Measurements from ENCODE around the gene CNOT1. TPM values are rescaled to one million over a fixed set of nuclear protein-coding genes. Genes with fewer than 3 reads are reported as not detected.
A peak's percentile ranks its signal among the peaks of the same experiment; 100 is the strongest.
"Not testable (repeated sequence)": the region's sequence is repeated elsewhere in the genome, so short reads cannot be mapped to it uniquely, and the experiment has no call there.

Gene CNOT1
- total RNA-seq, 1 donor from 2014 or later: 96.4 TPM

GRCh38 chr16:58503863-58504688 is 125.5 kb downstream of the CNOT1 start:
- DNase-seq (ENCODE audit: low read depth in 2 of 2): no peak

DNA sequence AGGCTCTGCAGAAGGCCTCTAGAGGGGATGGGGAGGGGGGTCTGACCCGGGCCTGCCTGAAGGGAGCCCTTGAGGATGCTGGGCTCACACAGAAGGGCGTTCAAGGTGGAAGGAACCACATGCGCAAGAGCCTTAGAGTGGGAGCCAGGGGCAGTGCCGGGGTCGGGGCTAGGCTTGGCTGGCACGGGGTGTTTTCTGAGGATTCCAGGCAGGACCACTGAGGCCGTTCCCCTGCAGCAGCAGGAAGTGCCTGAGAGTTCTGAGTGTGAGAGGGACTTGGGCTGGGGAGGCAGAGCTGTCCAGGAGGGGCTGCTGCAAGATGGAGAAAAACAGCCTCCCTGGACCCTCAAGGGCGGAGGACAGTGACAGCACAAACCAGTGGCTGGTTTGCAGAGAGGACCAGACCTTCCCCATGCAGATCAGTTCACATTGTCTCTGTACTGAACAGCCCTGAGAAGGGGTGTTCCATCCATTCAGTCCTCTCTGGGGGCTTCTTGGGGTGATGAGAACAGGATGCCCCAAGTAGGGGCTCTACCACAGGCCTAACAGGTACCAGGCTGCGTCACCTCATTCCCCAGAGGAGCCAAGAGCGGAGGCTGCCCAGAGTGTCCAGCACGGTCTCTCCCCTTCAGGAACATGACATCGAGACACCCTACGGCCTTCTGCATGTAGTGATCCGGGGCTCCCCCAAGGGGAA is 126.3 kb downstream of the CNOT1 start:
- no peak for DNase-seq (ENCODE audit: low read depth in 2 of 2)

GRCh38 chr16:58502217-58502921 is 127.3 kb downstream of the CNOT1 start:
- DNase-seq (ENCODE audit: low read depth in 2 of 2): no peak

DNA sequence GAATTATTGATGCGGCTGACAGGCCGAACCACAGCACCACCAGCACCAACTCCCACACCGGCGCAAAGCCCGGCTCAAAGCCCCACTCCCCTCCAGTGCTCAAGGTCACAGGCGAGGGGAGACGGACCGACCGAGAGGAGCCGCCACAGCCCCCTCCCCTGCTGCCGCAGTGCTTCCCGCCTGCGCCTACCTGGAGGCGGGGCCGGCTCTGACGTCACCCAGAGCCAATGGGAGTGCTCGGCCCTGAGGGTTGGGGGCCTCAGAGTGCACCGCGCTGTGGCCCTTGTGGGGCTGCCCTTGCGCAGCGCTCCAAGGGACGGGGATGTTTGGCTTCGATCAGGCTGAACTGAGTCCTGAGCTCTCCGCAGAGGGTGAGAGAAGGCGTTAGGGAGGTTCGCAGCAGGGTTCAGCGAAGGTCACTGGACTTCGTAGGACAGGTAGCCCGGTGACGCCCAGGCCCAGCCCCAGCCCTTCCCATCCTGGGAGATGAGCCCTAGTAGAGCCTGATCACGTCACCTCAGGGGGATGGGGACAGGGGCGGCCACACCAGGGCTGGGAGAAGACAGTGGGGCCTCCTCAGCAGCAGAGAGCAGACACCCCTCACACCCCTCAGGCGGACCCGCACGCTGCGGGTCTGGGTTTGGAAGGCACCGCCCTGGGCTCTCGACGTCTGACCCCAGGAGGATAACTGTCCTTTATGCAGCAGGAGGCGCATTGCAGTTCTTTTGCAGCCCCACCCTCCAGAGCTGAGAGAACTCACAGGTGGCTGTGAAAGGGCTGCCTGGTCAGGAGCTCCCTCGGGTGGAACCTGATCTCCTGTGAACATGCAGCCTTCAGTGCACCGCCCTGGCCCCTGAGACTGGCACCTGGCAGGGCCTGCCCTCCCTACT is 128.1 kb downstream of the CNOT1 start:
- no peak for DNase-seq (ENCODE audit: low read depth in 2 of 2)

DNA sequence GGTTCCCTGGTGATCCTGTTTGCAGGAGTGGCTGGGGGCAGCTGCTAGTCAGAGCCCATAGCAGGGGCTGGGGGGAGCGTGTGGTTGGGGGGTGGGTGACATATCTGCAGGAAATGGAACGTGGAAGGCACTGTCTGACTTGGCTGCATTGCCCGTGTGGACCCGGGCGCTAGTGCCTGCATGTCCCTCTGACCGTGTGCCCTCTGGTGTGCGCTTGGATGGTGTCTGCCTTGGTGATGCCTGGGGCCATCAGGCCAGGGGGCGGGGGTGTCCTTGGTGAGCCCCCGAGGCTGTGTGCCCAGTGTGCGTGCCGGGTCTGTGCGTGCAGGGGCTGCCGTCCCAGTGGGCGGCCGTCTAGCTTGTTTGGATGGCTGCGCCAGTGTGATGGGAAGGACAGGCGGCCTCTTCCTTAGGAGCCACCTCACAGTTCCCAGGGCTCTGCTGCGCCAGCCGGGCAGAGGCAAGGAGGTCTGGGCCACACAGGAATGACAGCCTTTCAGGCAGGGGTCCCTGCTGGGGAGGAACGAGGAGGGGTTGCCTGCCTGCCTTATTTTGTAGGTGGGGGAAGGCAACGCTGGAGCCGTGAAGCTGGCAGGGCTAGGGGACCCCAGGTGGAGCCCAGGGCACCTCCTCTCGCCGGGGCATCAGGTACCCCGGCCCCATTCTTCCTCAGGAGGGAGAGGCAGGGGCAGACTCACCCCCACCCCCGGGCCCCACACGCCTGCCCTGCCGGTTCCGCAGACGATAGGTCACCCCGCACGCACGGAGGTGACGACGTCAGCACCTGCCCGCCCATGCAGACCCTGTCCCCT is 129.0 kb downstream of the CNOT1 start:
- no peak for DNase-seq (ENCODE audit: low read depth in 2 of 2)

- DNase-seq (ENCODE audit: low read depth in 2 of 2): peak; percentile 56 to 67
These were observed 129.8 kb downstream of the CNOT1 start, which contains the start of gene NDRG4 for GRCh38 chr16:58499615-58500351. NDRG4 (plus strand) TSS chr16:58500143; CDS start chr16:58500249, 106 bp downstream.

DNA sequence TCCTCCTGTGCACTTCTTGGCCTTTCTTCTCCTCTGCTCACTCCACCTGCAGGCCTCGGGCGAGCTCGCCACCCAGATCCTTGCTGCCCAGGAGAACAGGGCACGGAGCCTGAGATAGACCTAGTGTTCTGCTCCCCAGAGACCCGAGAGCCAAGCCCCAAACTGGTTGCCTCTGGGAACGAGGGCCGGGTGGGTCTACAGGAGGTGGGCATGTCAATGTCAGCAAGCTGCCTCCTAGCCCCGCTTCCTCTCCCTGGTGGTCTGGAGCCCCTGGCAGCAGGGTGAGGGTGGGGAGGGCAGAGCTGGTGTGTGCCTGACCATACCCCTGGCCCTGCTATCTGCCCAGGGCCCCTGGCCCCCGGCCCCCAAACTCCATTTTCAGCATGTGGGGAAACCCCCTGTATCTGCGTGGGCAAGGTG is 130.5 kb downstream of the CNOT1 start:
- DNase-seq (ENCODE audit: low read depth in 2 of 2): no peak

GRCh38 chr16:58498341-58499091 is 131.1 kb downstream of the CNOT1 start:
- no peak for DNase-seq (ENCODE audit: low read depth in 2 of 2)

DNA sequence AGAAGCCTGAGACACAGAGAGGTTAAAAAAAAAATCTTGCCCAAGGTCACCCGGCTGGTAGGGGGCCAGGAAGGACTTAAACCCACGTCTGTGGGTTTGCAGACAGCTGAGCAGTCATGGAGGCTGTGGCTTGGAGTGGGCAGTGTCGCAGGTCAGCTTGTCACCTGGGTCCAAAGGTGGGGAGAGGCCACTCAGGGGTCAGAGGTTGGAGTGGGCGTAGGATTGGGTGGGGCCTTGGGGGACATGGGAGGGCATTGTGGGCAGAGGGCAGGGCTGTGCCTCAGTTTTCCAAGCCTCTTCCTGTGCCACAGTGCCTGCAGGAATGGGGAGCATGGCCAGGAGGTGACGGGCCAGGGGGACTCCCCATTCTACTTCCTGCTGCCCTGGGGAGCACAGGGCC is 131.7 kb downstream of the CNOT1 start:
- no peak for DNase-seq (ENCODE audit: low read depth in 2 of 2)

- no peak for DNase-seq (ENCODE audit: low read depth in 2 of 2)
These were observed 132.2 kb downstream of the CNOT1 start for GRCh38 chr16:58497468-58497867.

DNA sequence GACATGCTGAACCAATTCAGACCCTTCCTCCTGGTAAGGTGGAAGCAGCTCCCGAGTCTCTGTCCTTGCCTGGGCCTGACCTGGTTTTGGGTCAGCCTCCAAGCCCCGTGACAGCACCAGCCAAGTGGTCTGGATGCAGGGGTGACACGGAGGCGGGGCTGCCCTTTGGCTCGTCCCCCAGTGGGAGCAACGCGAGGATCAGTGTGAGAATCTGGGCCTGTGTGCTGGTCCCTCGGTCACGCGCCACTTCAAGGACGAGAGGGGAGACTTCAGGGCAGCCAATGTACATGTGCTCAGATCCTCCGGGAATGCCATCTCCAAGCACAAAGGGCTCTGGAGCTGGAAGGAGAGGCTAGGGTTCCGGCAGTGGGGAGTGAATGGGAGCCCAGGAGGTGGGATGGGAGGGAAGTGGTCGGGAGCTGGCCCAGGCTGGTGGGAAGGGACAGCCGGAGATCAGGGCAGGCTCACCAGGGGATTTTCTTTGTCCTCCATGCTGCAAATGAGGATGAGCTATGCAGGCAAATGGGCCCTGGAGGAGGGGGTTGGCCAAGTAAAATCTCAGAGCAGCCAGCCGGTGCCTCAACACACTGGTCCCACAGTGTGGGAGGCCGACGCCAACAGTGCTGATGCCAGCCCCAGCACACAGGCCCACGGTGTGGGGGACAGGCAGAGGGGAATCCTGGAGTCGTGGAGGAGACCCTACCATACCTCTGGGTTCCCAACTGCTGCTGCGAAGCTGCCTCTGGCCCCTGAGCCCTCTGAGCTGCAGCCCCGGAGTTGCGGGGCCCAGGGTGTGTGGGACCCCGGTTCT is 133.9 kb downstream of the CNOT1 start:
- DNase-seq (ENCODE audit: low read depth in 2 of 2): no peak

DNA sequence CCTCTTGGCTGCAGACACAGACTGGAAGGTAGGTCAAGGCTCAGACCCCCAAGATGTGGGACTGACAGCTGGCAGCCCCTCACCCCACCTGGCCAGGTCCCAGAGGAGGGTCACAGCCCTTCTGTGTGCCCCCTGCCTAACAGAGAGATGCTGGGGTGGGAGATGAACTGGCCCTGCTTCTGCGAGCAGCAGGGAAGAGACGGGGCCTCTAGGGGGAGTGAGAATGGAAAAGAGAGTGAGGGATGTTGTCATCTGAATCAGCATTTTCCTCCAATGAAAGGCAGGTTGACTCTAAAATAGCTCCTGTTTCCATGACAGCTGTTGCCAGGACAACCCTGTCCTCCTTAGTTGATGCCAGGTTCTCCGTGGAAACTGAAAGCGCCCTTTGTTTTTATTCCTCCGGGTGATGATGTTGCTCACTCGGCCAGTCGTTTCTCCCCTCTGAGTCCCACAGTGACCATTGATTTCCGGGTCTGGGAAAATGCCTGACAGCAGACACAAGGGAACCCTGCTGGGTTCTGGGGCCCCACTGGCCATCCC is 134.6 kb downstream of the CNOT1 start:
- DNase-seq (ENCODE audit: low read depth in 2 of 2): peak; percentile 97 to 98

DNA sequence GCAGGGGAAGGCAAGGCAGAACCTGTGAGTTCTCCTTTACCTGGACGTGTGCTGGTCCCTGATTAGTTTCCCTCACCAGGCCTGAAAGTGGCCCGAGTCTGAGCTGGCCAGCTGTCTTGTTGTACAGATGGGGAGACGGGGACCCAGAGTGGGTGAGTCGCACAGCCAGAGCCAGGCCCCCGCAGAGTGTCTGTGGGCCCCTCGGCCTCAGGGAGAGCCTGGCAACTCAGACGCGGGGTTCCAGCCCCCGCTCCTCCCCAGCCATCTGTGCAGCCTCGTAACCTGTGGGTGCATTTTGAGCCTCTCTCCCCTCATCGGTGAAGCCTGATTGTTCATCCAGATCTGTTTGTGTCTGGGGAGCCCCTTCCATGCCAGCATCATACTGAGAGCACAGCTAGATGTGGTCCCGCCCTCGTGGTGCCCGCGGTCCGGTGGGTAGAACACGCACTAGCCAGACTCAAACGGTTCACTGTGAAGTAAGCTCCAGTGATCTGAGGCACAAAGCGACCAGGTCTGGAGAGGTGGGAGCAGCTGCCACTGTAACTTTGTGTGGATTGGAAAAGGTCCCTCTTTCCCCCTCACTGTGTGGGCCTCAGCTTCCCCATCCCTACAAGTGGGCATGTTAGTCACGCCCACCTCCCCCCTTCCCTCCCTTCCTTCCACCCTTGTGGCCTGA is 135.7 kb downstream of the CNOT1 start:
- no peak for DNase-seq (ENCODE audit: low read depth in 2 of 2)

DNA sequence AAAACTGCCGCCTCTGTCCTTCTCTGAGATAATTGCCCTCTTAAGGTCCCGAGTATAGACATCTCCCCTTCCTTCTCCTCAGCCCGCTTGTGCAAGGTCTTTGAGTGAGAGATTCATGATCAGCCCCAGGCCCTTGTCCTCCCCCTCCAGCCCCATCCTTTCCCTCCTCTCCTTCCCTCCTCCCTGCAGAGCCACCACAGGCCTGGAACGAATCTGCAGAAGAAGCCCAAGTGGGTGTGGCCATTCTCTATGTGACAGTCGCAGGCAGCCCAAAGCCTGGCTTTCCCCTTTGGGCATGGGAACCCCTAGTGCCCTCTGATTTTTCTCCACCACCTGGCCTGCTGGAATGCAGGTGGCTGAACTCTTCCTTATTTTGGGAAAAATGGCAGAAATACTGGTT is 136.9 kb downstream of the CNOT1 start:
- DNase-seq (ENCODE audit: low read depth in 2 of 2): no peak

GRCh38 chr16:58492066-58492465 is 137.6 kb downstream of the CNOT1 start:
- no peak for DNase-seq (ENCODE audit: low read depth in 2 of 2)

GRCh38 chr16:58490539-58490938 is 139.1 kb downstream of the CNOT1 start:
- not testable (repeated sequence) for DNase-seq (ENCODE audit: low read depth in 2 of 2)

DNA sequence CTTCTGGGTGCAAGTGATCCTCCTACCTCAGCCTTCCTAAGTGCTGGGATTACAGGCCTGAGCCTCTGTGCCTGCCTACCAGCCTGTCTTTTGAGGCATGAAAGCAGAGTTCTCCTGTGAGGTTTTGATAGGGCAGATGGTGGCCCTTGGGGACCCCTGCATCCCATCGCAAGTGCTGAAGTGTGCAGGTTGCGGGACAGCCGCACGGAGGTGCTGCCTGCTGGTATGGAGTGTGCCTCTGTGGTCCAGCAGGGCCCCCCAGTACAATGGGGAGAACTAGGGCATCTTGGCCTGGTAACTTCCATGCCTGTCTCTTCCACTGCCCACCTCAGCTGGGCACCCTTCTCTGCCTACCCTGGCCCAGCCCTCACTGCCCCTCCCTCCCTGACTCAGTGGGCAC is 139.6 kb downstream of the CNOT1 start:
- DNase-seq (ENCODE audit: low read depth in 2 of 2): no peak
